SK-MEL-5 (cell line): ENCODE results near the gene AFMID. TPM values are rescaled to one million over a fixed set of nuclear protein-coding genes. Genes with fewer than 3 reads are reported as not detected.
"Not testable (repeated sequence)": the region's sequence is repeated elsewhere in the genome, so short reads cannot be mapped to it uniquely, and the experiment has no call there.

Source experiments
- DNase-seq: peaks from one replicate; pipeline ENCODE4 v3.0.0-alpha.2; 2016; ENCODE audit warnings: low read depth, low spot score
- in situ Hi-C: cut with HindIII; loops from 2 replicates; pipeline ENCODE4 v1.10.0; 2016; ENCODE audit warnings: low sequenced_read_pairs, high pct_unique_total_duplicates, low pct_unique_long_range_greater_than_20kb
- total RNA-seq: library from RNA; depleted of rRNA; stranded (reverse); fragments of >200 nt; shearing (Covaris generic); gene quantifications from 2 replicates; pipeline ENCODE4 v1.2.3, GENCODE V29; 2014

AFMID gene
- total RNA-seq, 1 experiment from 2014 or later: 46.6 TPM

DNA sequence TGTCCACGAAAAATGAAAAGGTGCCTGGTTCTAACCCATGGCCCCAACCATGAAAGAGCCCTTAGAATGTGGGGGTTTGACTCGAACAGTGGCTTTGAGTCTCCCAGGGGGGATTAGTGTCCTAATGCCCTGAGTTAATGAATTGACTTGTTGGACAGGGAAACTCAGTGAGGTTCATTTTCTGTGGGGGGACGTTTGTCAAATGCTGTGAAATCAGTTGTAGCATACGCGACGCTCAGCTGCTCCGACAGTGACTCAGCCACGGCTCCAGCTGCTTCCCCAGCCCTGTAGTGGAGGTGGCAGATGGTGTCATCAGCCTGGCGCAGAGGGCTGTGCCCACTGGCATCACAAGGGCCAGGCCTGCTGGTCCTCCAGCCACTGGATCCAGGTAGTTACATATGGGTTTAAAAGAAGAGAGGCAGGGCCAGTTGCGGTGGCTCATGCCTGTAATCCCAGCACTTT is 40.3 kb downstream of the AFMID start:
- no peak for DNase-seq
- in situ Hi-C loops: no loop called here

- no peak for DNase-seq
- in situ Hi-C loops: no loop called here
Measured at GRCh38 chr17:78228176-78228575, 41.0 kb downstream of the AFMID start.

DNA sequence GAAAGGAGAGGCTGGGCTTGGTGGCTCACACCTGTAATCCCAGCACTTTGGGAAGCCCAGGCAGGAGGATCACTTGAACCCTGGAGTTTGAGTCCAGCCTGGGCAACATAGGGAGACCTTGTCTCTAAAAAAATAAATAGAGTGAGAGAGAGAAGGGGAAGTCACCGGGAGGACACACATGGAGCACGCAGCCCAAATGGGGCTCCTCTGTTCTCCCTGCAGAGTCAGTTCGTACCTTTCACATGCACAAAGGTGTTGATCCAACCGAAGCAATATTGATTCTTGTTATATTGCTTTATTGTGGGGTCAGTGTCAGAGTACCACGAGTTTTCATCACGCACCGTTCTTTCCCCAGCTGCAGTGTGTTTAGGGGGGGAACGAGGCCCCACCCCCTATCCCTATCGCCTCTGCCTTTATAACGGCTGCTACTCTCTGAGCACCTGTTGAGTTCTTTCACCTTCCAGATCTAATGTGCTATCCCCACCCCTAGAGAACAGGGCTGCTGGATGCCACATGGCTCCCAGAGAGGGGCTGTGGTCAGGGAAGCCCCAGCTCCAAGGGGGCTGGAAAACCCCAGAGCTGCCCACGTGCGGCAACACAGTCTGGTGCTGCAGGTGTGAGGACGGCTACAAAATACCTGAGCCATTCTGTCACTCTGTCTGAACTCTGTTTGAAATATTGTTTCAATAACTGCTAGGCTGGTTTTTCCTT is 43.2 kb downstream of the AFMID start:
- in situ Hi-C loops: no loop called here
- DNase-seq: no peak

GRCh38 chr17:78230996-78231935 is 44.1 kb downstream of the AFMID start, which contains the start of gene TMEM235:
Gene TMEM235, plus strand, starts transcription at chr17:78231631. Its CDS starts 393 bp downstream, at chr17:78232024.
- no peak for DNase-seq
- in situ Hi-C loops: no loop called here

GRCh38 chr17:78231991-78232858 is 45.1 kb downstream of the AFMID start:
- no peak for DNase-seq
- in situ Hi-C loops: no loop called here

GRCh38 chr17:78232859-78233173 is 45.7 kb downstream of the AFMID start:
- in situ Hi-C loops: no loop called here
- no peak for DNase-seq

- in situ Hi-C loops: no loop called here
- no peak for DNase-seq
Measured at GRCh38 chr17:78233678-78234077, 46.5 kb downstream of the AFMID start.

DNA sequence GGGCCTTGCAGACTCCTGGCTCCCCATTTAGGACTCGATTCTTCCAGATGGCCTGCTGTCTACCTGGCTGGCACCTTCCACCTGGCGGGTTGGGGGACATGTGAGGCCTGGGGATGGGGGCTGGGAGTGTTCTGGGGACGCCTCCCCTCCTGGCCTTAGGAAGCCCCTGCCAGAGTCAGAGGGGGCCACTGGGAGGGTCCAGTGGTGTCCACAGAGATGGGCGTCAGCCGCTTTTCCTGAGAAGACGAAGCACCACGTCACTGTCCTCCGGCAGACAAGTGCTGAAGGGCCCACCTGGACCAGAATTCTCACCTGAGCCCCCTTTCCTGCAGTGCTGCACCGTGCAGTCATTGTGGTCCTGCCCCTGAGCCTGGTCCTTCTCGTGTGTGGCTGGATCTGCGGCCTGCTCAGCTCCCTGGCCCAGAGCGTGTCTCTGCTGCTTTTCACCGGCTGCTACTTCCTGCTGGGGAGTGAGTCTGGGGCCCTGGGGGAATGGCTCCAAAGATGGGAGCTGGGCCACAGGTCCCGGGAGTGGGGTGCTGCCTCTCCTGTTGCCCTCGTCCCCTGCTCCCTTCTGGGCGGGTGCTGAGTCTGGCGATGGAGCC is 47.2 kb downstream of the AFMID start:
- no peak for DNase-seq
- in situ Hi-C loops: no loop called here

DNA sequence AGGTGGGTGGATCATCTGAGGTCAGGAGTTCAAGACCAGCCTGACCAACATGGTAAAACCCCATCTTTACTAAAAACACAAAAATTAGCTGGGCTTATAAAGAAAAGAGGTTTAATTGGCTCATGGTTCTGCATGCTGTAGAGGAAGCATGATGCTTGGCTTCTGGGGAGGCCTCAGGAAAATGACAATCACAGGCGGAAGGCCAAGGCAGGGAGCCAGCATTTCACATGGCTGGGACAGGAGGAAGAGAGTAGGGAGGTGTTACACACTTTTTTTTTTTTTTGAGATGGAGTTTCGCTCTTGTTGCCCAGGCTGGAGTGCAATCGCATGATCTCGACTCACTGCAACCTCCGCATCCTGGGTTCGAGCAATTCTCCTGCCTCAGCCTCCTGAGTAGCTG is 47.9 kb downstream of the AFMID start:
- in situ Hi-C loops, DNase-seq: not testable (repeated sequence)

DNA sequence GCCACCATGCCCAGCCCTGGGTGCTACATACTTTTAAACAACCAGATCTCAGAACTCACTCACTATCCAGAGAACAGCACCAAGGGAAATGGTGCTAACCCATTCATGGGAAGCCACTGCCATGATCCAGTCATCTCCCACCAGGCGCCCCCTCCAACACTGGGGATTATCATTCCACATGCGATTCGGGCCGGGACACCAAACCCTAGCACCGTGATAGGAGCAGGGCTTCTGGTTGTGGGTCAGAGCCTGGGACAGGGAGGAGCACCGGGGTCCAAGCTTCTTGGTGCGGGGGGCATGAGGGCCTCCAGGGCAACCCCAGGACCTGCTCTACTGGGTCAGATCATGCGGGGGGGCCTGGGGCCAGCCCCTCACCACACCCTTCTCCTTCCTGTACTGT is 48.7 kb downstream of the AFMID start:
- in situ Hi-C loops: no loop called here
- no peak for DNase-seq

GRCh38 chr17:78236362-78237127 is 49.4 kb downstream of the AFMID start:
- no peak for DNase-seq
- in situ Hi-C loops: no loop called here

DNA sequence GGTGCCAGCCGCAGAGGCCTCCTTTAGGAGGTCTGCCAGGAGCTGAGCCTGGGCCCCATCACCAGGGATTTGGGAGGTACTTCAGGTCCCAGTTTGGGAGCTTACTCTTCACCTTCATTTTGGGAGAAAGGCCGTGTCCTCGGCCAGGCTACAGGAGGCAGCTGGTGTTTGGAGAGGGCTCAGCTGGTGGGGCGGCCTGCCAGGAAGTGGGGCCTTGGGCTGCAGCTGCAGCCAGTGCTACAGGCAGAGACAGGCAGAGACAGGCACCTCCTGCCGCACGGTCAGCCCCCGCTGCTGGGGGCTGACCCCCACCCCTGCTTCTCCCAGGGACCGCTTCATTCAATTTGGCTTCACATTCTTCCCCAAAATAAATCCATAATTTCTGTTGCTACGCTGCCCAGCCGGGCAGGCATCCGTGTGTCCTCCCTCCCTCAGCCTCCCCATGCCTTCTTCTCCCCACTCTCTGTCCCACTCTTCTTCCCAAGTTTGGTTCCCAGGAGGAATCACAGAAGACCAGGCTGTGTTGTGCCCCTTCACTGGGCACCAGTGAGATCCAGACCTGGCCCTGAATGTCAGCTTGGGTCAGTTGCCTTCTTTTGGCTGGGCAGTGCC is 50.3 kb downstream of the AFMID start:
- DNase-seq: no peak
- in situ Hi-C loops: no loop called here

DNA sequence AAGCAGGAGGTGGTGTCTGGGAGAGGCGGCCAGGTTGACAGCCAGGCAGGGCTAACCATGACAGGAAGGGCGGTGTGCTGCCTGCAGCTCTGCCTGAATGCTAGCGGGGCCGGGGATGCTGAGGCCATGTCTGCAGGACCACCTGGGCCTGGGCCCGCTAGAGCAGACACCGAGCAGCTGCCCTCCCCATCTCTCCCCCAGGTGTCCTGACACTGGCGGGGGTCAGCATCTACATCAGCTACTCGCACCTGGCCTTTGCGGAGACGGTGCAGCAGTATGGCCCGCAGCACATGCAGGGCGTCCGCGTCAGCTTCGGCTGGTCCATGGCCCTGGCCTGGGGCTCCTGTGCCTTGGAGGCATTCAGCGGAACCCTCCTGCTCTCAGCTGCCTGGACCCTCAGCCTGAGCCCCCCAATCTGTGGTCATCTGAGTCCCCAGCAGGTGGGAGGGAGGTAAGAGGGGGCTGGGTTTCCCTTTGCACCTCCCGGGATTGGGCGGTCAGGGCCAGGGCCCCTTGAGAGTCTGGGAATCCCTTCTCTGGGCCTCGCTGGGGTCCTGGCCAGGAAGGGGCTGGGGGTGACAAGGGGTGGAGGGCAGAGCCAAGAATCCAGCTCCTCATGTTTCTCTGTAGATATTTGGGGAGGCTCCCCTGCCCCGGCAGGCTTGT is 51.8 kb downstream of the AFMID start:
- DNase-seq: no peak
- in situ Hi-C loops: no loop called here

GRCh38 chr17:78239489-78239931 is 52.3 kb downstream of the AFMID start:
- in situ Hi-C loops: no loop called here
- DNase-seq: no peak

DNA sequence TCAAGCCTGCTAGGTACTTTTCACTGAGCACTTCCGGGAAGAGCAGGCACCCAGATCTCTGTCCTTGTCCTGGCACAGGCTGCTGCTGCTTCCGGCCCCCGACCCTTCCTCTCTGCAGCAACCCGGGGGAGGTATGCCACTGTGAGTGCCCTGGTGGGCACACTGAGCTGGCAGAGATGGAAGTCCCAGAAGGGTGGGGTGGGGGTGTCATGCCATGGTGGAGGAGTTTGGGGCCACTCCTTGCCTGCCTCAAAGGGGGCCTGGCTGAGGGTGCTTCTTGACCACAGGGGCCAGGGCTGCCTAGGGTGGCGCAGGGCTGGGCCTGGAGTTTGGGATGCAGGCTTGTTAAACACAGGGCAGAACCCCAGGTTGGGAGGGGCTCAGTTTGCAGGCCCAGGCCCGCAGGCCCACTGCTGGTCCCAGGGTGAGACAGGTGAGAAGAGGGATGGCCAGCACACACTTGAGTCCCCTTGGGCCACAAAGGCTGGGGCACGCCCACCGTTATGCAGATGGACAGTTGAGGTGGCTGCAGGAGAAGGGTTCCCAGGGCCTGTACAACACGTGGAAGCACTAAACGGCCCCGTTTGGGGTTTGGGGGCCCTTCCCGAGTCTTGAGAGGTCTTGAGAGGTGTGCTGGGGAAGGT is 53.0 kb downstream of the AFMID start:
- no peak for DNase-seq
- in situ Hi-C loops: no loop called here

GRCh38 chr17:78240839-78241238 is 53.7 kb downstream of the AFMID start:
- DNase-seq: no peak
- in situ Hi-C loops: no loop called here
